PC-3 (cell line): ENCODE measurements around the gene TTF2. TPM values are rescaled to one million over a fixed set of nuclear protein-coding genes. Genes with fewer than 3 reads are reported as not detected.

ENCODE experiments used
- ATAC-seq: fragments of 200-7000 bp; cut with Tn5 transposase; 2 replicates; pipeline ENCODE4 v1.9.1; 2020; ENCODE audit warnings: mild to moderate bottlenecking, moderate library complexity
- BruUV-seq: library from RNA; stranded (reverse); fragments of 400-500 nt; replicated peaks from 2 replicates; lab custom pipeline; 2021; lab: Mats Ljungman, UMichigan
- CTCF ChIA-PET: fragments of 300-600 bp; sonication (Branson Sonifier 250); formaldehyde crosslinking; loops from one replicate; lab custom pipeline; 2022; ENCODE audit warnings: antibody characterized with exemption; lab: Charles Lee
- POLR2A ChIA-PET: fragments of 300-600 bp; sonication (Branson Sonifier 250); formaldehyde crosslinking; loops from one replicate; lab custom pipeline; 2022; ENCODE audit warnings: antibody characterized with exemption; ENCODE audit not compliant: unreplicated experiment; lab: Charles Lee
- DNase-seq: peaks from one replicate; pipeline ENCODE4 v3.0.0-alpha.2; 2015
- H2AFZ ChIP-seq: fragments of 300-600 bp; sonication (generic); 2 replicates; pipeline ENCODE4 v1.6.0; 2016; ENCODE audit warnings: antibody characterized with exemption, low read length
- H3F3A ChIP-seq: fragments of 300-600 bp; sonication (generic); one replicate; pipeline ENCODE4 v1.6.0; 2017; ENCODE audit warnings: antibody characterized with exemption, low read length, control low read depth, mild to moderate bottlenecking; ENCODE audit not compliant: unreplicated experiment
- H3K27ac ChIP-seq: fragments of 300-600 bp; sonication (generic); 2 replicates; pipeline ENCODE4 v1.5.1; 2016; ENCODE audit warnings: mild to moderate bottlenecking, low read length
- H3K27me3 ChIP-seq: fragments of 300-600 bp; sonication (generic); 2 replicates; pipeline ENCODE4 v1.6.1; 2016; ENCODE audit warnings: low read length, mixed read lengths
- H3K36me3 ChIP-seq: fragments of 300-600 bp; sonication (generic); 2 replicates; pipeline ENCODE4 v1.6.1; 2016; ENCODE audit warnings: low read depth, mixed run types, low read length, mixed read lengths
- H3K4me1 ChIP-seq: fragments of 300-600 bp; sonication (generic); 2 replicates; pipeline ENCODE4 v1.5.1; 2016; ENCODE audit warnings: low read length; ENCODE audit not compliant: insufficient read depth
- H3K4me2 ChIP-seq: fragments of 300-600 bp; sonication (generic); 2 replicates; pipeline ENCODE4 v1.6.0; 2016; ENCODE audit warnings: low read length
- H3K4me3 ChIP-seq: fragments of 300-600 bp; sonication (generic); 2 replicates; pipeline ENCODE4 v1.5.1; 2016; ENCODE audit warnings: mild to moderate bottlenecking, low read length, mixed read lengths
- H3K79me2 ChIP-seq: fragments of 300-600 bp; sonication (generic); 2 replicates; pipeline ENCODE4 v1.6.1; 2017; ENCODE audit warnings: low read length, mixed read lengths
- H3K9ac ChIP-seq: fragments of 300-600 bp; sonication (generic); 2 replicates; pipeline ENCODE4 v1.6.0; 2016; ENCODE audit warnings: mild to moderate bottlenecking, low read length
- H3K9me2 ChIP-seq: fragments of 300-600 bp; sonication (generic); replicated peaks from 2 replicates; pipeline ENCODE4 v1.6.1; 2016; ENCODE audit warnings: mixed run types, low read length, mixed read lengths
- H3K9me3 ChIP-seq: fragments of 300-600 bp; sonication (generic); 2 replicates; pipeline ENCODE4 v1.6.1; 2016; ENCODE audit warnings: low read length, mixed read lengths
- H4K20me1 ChIP-seq: fragments of 300-600 bp; sonication (generic); 2 replicates; pipeline ENCODE4 v1.6.1; 2016; ENCODE audit warnings: low read length, mixed read lengths
- EZH2 ChIP-seq: fragments of 300-600 bp; sonication (generic); IDR thresholded peaks from one replicate; pipeline ENCODE4 v1.6.1; 2017; ENCODE audit warnings: antibody characterized with exemption, mild to moderate bottlenecking, low read length; ENCODE audit not compliant: unreplicated experiment
- EZH2phosphoT487 ChIP-seq: fragments of 300-600 bp; sonication (generic); IDR thresholded peaks from 2 replicates; pipeline ENCODE4 v1.6.1; 2018; ENCODE audit warnings: mild to moderate bottlenecking, antibody characterized with exemption, low read length, borderline replicate concordance
- intact Hi-C: fragments of 100-400 bp; cut with micrococcal nuclease; formaldehyde crosslinking; loops from 2 replicates; pipeline ENCODE4 v1.9.0; 2023
- total RNA-seq: library from RNA; depleted of rRNA; stranded (reverse); fragments of >200 nt; gene quantifications from 2 replicates; pipeline ENCODE4 v1.2.3, GENCODE V29; 2014
- TF ChIP-seq, protein P1 (sequence below): fragments of 300-600 bp; sonication (generic); conservative IDR thresholded peaks from 2 replicates; pipeline ENCODE4 v1.5.1; 2017; ENCODE audit warnings: antibody characterized with exemption, low read depth, mild to moderate bottlenecking, low read length

TTF2 gene
- total RNA-seq, 1 experiment from 2014 or later = 25.1 TPM

DNA sequence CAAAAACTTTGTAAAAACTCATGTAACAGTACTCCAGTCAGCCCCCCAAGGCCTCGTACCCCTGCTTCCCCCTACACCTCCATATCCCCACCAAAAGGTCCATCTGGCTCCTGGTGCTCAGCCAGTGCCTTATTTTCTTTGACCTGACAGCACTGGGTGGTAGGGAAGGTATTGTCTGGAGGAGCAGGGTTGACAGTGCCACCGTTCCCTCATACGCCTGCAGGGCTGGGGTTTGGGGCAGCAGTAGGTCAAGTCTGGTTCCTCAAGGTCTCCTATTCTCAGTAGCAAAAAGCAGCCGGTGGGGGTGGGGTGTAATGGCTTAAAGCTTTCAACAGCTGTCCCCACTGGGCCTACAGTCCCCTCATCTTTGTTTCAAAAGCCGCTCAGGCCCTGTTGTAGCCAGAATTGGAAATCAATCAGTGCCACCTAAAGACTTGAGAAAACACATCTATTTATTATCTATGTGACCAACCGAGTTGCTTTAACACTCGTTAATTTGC, 25.3 kb upstream of the TTF2 start:
- Histone ChIP-seq H3K27me3 (no peaks in the 10 kb centered on the region), H3K4me2 (no peak overlapping the region), H3K27ac (no peak overlapping the region), H3K4me3 (no peak overlapping the region), H3K4me1 (no peaks in the 10 kb centered on the region), H3K79me2 (no peaks in the 10 kb centered on the region), H2AFZ (no peak overlapping the region), H3K9ac (no peak overlapping the region), H3F3A (no peaks in the 10 kb centered on the region), H4K20me1 (no peaks in the 10 kb centered on the region), H3K9me3 (no peaks in the 10 kb centered on the region), H3K36me3 (no peaks in the 10 kb centered on the region), H3K9me2 (no peaks in the 10 kb centered on the region)
- POLR2A ChIA-PET = no interaction called here
- CTCF ChIA-PET = no interaction called here
- ATAC-seq (no peak), DNase-seq (no peak)
- no TSS peak for BruUV-seq
- intact Hi-C loops = no loop called here
- TF ChIP-seq, protein P1, sequence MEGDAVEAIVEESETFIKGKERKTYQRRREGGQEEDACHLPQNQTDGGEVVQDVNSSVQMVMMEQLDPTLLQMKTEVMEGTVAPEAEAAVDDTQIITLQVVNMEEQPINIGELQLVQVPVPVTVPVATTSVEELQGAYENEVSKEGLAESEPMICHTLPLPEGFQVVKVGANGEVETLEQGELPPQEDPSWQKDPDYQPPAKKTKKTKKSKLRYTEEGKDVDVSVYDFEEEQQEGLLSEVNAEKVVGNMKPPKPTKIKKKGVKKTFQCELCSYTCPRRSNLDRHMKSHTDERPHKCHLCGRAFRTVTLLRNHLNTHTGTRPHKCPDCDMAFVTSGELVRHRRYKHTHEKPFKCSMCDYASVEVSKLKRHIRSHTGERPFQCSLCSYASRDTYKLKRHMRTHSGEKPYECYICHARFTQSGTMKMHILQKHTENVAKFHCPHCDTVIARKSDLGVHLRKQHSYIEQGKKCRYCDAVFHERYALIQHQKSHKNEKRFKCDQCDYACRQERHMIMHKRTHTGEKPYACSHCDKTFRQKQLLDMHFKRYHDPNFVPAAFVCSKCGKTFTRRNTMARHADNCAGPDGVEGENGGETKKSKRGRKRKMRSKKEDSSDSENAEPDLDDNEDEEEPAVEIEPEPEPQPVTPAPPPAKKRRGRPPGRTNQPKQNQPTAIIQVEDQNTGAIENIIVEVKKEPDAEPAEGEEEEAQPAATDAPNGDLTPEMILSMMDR = no peak
- no peak for TF ChIP-seq EZH2
- TF ChIP-seq EZH2phosphoT487 = no peak

DNA sequence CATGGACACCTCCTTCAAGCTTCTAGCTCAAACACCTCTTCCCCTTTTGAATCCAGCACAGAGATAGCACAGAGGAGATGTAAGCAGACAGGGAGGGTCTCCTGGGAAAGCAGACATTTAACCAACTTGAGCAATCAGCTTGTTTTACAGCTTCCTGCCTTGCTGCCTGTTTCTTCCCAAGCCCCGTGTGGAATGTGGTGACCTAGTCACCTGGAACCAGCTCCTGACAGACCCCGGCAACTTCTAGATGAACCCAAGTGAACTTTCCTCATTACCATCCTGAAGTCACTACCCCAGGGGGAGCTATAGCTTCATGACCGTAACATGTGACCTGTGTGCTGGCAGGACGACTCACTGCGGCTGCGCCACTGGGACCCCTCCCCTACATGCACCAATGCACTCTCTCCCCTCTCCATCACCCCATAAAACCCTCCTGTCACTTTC, 24.1 kb upstream of the TTF2 start:
- ATAC-seq (no peak), DNase-seq (no peak)
- H3K4me1 ChIP-seq = no peaks in the 10 kb centered on the region
- H3K79me2 ChIP-seq = no peaks in the 10 kb centered on the region
- POLR2A ChIA-PET = no interaction called here
- H3K4me3 ChIP-seq = no peak overlapping the region
- intact Hi-C loops = no loop called here
- H2AFZ ChIP-seq = no peak overlapping the region
- no peak for TF ChIP-seq EZH2
- TF ChIP-seq EZH2phosphoT487 = no peak
- TF ChIP-seq, protein P1 = no peak
- no TSS peak for BruUV-seq
- H3K36me3 ChIP-seq = no peaks in the 10 kb centered on the region
- no peaks in the 10 kb centered on the region for H3F3A ChIP-seq
- H3K4me2 ChIP-seq = no peak overlapping the region
- CTCF ChIA-PET = no interaction called here
- no peaks in the 10 kb centered on the region for H3K9me2 ChIP-seq
- H3K27ac ChIP-seq = no peak overlapping the region
- H4K20me1 ChIP-seq = no peaks in the 10 kb centered on the region
- H3K27me3 ChIP-seq = no peaks in the 10 kb centered on the region
- H3K9ac ChIP-seq = no peak overlapping the region
- H3K9me3 ChIP-seq = no peaks in the 10 kb centered on the region

DNA sequence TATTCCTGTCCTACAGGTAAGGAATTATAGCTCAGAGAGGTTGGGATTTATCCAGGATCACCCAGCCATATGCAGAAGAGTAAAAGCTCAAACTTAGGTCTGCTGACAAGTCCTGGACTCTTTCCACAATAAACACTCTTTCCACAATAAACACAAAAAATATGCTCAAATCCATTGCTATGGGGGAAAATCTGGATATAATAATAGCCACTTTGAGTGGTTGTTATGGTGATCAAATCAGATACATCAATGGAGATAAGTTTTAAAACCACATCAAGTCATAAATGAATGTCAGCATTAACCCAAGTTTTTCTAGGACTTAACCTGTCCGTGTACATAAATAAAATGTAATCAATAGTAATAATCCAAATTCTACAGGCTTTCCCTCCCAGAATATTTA, 22.3 kb upstream of the TTF2 start:
- TF ChIP-seq, protein P1 = no peak
- no peak for TF ChIP-seq EZH2
- no peak for TF ChIP-seq EZH2phosphoT487
- H3K9me2 ChIP-seq = no peaks in the 10 kb centered on the region
- no peaks in the 10 kb centered on the region for H3K36me3 ChIP-seq
- H3K9ac ChIP-seq = no peak overlapping the region
- intact Hi-C loops = no loop called here
- H4K20me1 ChIP-seq = no peaks in the 10 kb centered on the region
- H3K4me2 ChIP-seq = no peak overlapping the region
- no TSS peak for BruUV-seq
- ATAC-seq = no peak
- H3K79me2 ChIP-seq = no peaks in the 10 kb centered on the region
- DNase-seq = no peak
- no peaks in the 10 kb centered on the region for H3K27me3 ChIP-seq
- no peak overlapping the region for H3K27ac ChIP-seq
- POLR2A ChIA-PET = no interaction called here
- H3K4me1 ChIP-seq = no peaks in the 10 kb centered on the region
- no peak overlapping the region for H2AFZ ChIP-seq
- CTCF ChIA-PET = no interaction called here
- H3K9me3 ChIP-seq = no peaks in the 10 kb centered on the region
- no peak overlapping the region for H3K4me3 ChIP-seq
- no peaks in the 10 kb centered on the region for H3F3A ChIP-seq
